Neural cell (in vitro differentiated cells): Measurements from ENCODE around the gene NDUFV1.

ENCODE experiments used
- EZH2 ChIP-seq: fragments of 200-600, 300-800 bp; shearing (Covaris generic), sonication (generic); IDR thresholded peaks from 2 replicates; pipeline ENCODE4 v1.6.1; 2014; ENCODE audit warnings: antibody characterized with exemption, low read length, borderline replicate concordance, mild to moderate bottlenecking; ENCODE audit not compliant: insufficient read depth, poor library complexity, severe bottlenecking
- POLR2AphosphoS5 ChIP-seq: IDR thresholded peaks from 2 replicates; pipeline ENCODE4 v1.6.1; 2012
- RAD21 ChIP-seq: fragments of 450-650 bp; conservative IDR thresholded peaks from 2 replicates; pipeline ENCODE4 v1.6.1; 2014; ENCODE audit warnings: antibody characterized with exemption, mild to moderate bottlenecking, moderate library complexity
- SMC3 ChIP-seq: fragments of 450-650 bp; conservative IDR thresholded peaks from 2 replicates; pipeline ENCODE4 v1.6.1; 2014; ENCODE audit warnings: antibody characterized with exemption, mild to moderate bottlenecking, moderate library complexity; ENCODE audit not compliant: poor library complexity
- TAF1 ChIP-seq: IDR thresholded peaks from 2 replicates; pipeline ENCODE4 v1.6.1; 2012; ENCODE audit warnings: low read depth
- TF ChIP-seq, protein P1 (sequence below): fragments of 450-650 bp; IDR thresholded peaks from 2 replicates; pipeline ENCODE4 v1.5.1; 2014; ENCODE audit warnings: antibody characterized with exemption, mild to moderate bottlenecking, moderate library complexity; ENCODE audit not compliant: poor library complexity, severe bottlenecking
- TF ChIP-seq, protein P2 (sequence below): IDR thresholded peaks from 2 replicates; pipeline ENCODE4 v1.6.1; 2012; ENCODE audit warnings: borderline replicate concordance

- TF ChIP-seq, protein P1, sequence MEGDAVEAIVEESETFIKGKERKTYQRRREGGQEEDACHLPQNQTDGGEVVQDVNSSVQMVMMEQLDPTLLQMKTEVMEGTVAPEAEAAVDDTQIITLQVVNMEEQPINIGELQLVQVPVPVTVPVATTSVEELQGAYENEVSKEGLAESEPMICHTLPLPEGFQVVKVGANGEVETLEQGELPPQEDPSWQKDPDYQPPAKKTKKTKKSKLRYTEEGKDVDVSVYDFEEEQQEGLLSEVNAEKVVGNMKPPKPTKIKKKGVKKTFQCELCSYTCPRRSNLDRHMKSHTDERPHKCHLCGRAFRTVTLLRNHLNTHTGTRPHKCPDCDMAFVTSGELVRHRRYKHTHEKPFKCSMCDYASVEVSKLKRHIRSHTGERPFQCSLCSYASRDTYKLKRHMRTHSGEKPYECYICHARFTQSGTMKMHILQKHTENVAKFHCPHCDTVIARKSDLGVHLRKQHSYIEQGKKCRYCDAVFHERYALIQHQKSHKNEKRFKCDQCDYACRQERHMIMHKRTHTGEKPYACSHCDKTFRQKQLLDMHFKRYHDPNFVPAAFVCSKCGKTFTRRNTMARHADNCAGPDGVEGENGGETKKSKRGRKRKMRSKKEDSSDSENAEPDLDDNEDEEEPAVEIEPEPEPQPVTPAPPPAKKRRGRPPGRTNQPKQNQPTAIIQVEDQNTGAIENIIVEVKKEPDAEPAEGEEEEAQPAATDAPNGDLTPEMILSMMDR, result no peak
- TF ChIP-seq, protein P2, sequence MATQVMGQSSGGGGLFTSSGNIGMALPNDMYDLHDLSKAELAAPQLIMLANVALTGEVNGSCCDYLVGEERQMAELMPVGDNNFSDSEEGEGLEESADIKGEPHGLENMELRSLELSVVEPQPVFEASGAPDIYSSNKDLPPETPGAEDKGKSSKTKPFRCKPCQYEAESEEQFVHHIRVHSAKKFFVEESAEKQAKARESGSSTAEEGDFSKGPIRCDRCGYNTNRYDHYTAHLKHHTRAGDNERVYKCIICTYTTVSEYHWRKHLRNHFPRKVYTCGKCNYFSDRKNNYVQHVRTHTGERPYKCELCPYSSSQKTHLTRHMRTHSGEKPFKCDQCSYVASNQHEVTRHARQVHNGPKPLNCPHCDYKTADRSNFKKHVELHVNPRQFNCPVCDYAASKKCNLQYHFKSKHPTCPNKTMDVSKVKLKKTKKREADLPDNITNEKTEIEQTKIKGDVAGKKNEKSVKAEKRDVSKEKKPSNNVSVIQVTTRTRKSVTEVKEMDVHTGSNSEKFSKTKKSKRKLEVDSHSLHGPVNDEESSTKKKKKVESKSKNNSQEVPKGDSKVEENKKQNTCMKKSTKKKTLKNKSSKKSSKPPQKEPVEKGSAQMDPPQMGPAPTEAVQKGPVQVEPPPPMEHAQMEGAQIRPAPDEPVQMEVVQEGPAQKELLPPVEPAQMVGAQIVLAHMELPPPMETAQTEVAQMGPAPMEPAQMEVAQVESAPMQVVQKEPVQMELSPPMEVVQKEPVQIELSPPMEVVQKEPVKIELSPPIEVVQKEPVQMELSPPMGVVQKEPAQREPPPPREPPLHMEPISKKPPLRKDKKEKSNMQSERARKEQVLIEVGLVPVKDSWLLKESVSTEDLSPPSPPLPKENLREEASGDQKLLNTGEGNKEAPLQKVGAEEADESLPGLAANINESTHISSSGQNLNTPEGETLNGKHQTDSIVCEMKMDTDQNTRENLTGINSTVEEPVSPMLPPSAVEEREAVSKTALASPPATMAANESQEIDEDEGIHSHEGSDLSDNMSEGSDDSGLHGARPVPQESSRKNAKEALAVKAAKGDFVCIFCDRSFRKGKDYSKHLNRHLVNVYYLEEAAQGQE, result no peak
- TF ChIP-seq RAD21 (no peak), EZH2 (no peak), POLR2AphosphoS5 (no peak), TAF1 (no peak), SMC3 (no peak)
Observed at GRCh38 chr11:67631853-67632174, 25.1 kb downstream of the NDUFV1 start.
